ENCODE measurements around the gene NAT9. TPM values are rescaled to one million over a fixed set of nuclear protein-coding genes. Genes with fewer than 3 reads are reported as not detected.

Gene NAT9
- total RNA-seq, 1 donor from 2014 or later, result 31.3 TPM

DNA sequence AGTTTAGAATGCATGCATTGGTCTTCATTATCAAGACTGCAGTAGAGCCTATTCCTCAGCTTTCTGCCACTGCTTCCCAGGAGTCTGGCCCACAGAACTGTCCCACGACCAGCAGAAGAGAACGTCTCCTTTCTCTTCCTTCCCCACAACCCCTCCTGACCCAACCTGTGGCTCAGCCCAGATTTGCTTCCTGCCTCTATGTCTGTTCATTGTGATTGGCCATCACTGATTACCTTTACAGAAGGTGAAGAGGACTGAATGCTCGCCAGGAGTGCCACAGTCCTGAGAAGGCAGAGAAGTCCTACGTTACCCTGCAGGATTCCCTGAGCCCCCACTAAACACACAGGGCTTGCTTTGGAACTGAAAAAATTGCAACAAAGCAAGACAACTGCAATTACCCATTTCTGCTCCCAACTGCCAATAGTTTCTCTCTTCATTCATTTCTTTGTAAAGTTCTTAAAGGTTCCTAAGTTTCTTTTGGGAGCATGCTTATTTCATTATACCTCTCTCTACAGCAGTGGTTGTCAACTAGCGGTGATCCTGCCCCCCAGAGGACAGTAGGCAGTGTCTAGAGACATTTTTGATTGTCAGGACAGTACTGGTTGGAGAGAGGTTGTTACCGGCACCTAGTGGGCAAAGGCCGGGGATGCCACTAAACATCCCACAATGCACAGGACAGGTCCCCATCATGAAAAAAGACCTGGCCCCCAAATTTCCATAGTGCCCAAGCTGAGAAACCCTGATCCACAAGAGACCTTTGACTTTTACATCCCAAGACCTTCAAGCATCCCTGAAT is 4.5 kb upstream of the NAT9 start:
- no peak for DNase-seq (ENCODE audit: low read depth, low spot score)

DNA sequence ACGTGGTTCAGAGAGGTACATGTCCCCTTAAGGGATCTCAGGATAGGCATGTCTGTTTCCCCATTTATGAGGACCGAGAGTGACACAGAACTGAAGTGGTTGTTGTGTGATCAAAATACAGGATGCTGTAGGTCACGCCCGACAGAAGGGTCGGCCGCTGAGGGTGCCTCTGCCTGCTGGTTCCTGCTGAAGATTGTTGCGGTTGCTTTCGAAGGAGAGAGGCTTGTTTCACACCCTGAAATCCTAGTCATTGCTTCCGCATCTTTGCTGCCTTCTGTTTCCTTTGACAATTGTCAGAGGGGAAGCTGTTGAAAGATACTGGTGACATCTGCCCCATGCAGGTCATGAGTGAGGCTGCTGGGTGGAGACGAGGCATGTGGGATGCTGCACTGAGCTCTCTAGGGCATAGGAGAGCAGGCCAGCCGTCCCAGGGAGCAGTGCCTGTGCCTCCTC is 3.8 kb upstream of the NAT9 start:
- DNase-seq (ENCODE audit: low read depth, low spot score), result no peak

DNA sequence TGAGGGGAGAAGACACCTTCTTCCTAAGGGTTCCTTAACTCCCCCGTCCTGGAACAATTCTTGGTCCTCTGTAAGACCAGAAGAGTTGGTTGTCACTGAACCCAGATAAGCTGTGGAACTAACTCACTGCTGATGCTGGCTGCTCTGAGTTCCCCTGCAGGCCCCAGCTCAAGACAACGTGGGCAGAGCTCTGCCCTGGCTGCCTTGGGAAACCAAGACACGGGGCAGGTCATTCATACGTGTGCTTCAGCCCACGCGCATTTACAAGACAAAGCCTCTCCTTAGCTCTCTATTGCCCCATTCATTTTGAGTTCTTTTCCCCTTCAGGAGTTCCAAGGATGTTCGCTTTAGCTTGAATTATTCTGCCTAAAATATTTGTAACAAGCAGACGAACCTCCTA is 3.4 kb upstream of the NAT9 start:
- no peak for DNase-seq (ENCODE audit: low read depth, low spot score)

DNA sequence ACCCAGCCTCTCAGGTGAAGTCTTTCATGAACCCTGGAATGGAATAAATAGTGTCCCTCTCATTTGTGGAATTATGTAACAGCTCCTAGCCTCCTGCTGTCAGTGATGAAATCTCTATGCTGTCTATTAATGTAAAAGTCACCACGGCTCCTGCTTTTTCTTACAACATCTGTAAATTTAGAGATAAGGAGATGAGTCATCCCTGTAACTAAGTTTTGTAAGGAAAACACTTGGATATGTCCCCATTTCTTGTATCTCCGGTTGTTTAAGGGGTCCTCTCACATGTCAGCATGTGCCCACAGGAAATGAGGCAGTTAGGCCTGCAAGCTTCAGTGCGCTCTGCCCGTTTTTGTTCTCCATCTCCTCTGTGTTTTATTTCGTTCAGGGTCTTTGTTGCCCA is 2.8 kb upstream of the NAT9 start:
- no peak for DNase-seq (ENCODE audit: low read depth, low spot score)

DNA sequence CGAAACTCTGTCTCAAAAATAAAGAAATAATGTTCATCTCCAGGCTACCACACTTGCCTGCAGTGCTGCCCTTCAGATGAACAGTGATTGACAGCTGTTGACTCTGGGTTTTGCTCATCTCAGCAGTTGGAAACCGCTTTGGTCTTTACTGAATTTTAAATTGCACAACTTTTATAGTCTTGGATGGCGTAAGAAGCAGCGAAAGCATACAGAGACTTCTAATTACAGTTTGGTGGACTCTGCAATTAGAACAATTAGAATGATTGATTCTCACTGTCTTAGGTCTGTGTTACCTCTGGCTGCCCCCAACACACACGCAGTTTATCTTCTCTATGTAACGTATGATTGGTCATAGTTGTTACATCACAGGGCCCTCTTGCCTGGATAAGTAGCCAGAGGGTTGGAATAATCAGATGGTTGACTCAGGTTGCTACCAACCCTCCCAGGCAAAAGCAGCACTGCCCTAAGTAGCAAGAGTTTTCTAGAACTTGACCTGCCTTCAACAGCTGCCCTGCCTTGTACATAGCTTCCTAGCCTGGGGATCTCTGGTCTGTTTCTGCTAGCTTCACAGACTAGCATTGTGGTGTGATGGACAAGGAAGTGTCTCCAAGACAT is 1.9 kb upstream of the NAT9 start:
- no peak for DNase-seq (ENCODE audit: low read depth, low spot score)

DNA sequence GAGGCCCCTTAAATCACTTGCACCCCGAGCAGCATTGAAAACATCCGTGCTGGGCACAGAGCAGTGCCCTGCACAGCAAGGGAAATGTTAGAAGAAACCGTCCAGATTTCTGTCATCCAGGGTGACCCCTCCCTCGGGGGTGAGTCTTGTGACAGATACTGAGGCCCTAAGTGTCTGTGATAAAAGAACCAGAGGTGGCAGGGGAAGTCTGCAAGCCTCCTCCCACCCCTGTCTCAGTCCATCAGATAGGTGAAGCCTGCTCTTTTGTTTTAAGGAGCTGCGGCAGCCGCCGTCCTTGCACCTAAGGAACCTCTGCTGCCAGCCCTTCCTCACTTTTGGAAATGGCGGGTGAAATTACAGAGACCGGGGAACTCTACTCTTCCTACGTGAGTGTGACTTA is 845 bp upstream of the NAT9 start:
- DNase-seq (ENCODE audit: low read depth, low spot score), result no peak

DNA sequence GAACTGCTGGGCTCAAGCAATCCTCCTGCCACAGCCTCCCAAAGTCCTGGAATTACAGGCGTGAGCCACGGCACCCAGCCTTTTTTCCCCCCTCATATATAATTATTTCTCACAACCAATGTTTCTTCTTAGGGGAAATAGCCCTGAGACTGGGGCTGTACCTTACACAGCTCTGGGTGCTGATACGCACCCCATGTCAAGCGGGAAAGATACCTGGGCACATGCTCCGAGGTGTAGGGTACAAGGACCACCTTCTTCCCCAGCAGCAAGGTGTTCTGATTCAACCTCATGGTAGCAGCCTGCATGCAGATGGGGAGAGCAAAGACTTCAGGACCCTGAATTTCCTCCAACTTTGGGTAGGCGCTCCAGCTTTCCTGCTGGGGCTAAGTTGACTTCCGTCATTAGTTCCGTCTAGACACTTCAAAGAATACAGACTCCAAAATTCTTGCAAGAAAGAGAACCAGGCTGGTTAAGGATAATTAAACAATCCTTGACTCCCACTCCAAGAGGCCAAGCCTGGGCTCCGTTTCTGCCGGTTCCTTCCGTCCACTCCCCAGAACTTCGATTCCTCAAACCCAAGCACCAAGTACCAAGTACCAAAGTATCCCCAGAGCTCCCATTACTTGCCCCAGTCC is 619 bp downstream of the NAT9 start:
- no peak for DNase-seq (ENCODE audit: low read depth, low spot score)

DNA sequence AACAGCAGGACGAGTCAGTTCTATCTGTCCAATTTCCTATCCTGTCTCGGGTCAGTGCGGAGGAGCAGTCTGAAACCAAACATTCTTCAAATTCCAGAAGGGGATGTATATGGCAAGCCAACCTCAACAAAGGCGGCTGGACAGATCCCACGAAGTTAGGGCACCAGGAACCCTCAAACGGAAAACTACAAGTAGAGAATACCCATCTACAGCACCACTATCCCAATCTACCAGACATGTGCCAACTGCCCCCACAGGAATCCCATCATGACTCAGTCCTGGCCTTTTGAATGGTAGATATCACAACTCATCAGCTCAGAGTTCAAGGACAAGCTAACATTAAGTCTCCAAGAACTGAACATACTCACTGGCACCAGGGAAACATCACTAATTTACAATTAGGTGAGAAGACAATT is 2.3 kb downstream of the NAT9 start:
- DNase-seq (ENCODE audit: low read depth, low spot score), result no peak

DNA sequence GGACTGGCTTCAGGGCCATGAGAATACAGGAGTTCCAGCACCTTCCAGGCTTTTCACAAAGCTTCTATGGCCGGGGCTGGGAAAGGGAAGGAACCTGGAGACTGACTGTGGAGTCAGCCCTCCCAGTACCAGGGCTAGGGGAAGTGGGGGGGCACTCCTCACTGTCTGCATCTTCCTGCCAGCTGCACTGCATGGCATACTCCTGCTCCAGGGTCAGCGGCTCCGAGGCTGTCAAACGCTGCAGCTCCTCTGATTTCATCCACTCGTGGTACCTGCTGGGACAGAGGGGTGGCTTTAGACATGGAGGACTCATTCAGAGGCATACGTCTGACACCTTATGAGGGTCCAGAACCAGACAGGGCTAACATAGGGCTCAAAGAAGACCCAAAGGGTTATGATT is 2.7 kb downstream of the NAT9 start:
- no peak for DNase-seq (ENCODE audit: low read depth, low spot score)

DNA sequence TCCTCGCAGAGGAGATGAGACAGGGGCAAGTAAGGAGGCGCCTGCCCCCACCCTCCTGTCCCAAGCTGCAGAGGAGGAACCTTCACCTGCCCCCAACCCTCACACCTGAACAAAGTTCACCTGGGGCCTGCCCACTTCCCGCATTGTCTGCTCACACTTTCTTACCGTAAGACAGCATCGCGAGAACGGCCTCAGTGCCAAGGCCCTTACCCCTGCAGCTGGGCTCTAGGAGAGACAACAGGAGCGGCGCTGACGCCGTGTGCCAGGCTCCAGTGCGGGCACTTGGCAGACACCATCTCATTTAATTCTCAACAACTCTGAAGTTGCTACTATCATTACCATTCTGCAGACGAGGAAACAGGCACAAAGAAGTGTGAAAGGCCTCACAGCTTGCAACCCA is 4.1 kb downstream of the NAT9 start:
- no peak for DNase-seq (ENCODE audit: low read depth, low spot score)

DNA sequence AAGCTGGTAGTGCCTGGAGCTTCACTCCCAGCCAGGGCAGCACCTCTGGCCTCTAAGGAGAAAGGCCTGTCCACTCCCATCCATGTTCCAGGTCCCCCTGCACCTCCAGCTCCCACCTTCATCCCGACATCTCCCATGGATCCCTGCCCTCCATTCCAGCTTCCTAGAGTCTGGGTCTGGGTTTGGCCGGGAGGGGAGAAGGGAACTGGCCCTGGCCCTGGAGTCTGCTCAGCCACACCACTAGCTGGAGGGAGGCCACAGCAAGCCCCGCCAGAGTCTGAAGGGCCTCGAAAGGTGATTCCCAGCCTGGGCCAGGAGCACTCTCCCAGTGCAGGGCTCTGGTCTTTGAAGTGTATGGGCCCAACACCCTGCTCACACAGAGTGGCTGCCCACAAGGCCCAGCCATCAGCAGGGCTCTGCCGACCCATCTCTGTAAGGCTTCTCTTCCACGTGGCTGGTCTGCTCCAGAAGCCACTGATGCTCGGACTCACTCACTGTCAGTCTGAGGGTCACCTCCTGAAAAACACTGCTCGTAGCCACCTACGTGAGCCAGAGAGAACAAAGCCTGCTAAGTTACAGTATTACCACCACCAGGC is 4.7 kb downstream of the NAT9 start:
- no peak for DNase-seq (ENCODE audit: low read depth, low spot score)

DNA sequence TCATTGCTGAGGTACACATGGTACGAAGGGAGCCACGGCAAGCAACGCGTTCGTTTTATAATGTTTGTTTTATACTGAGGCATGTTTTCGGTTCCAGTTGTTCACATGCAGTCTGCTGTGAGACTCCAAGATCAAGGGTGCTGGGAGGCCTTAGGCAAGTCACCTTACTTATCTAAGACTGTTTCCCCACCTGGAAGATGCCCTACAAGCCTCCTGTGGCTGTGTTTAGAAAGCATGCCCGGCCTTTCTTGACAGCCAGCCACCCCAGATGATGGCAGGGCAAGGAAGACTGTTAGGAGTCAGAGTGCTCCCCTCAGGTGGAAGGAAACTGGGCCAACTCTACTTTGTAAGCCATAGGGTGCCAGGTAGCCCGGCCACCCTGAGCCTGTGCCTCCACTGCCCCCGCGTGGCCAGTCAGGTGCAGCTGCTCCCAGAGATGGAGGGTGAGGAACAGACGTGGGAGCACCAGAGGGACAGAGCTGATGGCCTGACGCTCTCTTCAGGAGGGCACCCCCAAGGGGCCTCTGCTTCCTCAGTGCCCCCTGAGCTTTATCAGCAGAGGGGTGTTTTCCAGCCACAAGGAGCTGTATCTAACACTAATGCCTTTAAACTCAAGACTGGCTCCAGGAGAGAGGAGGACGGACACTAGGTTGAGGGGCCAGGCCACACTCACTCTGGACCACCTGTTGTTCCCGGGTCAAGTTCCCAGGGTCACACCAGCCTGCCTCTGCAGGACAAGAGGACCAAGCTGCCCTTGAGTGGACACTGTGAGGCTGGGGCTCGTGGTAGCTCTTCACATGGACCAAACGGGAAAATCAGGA is 5.4 kb downstream of the NAT9 start:
- DNase-seq (ENCODE audit: low read depth, low spot score), result no peak

DNA sequence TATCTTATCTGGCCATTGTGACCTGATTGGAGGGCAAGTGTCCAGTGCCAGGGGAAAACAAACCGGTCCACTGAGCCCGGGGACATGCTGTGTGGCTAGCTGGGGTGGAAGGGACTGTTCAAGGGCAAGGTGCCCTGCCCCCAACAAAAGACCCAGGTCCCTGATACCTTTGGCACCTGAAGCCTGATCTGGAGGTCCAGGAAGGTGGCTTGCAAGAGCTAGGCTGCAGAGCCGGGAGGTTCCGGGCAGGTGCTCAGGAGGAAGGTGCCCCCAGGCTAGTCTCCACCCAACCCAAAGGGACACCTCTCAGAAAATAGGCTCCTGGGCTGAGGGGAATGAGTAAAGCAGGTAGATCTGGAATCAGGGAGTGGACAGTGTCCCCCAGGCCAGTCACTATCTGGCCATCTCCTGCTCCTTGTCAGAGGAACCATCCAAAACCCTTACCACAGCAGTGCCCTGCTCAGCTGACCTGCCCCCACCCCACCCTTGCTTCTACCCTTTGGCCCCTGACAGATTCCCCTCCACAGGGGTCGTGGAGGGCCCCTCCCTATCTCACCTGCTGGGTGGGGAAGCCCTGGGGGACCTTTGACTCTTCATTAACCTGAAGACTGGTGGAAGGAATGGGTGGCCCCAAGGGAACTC is 6.2 kb downstream of the NAT9 start:
- no peak for DNase-seq (ENCODE audit: low read depth, low spot score)

DNA sequence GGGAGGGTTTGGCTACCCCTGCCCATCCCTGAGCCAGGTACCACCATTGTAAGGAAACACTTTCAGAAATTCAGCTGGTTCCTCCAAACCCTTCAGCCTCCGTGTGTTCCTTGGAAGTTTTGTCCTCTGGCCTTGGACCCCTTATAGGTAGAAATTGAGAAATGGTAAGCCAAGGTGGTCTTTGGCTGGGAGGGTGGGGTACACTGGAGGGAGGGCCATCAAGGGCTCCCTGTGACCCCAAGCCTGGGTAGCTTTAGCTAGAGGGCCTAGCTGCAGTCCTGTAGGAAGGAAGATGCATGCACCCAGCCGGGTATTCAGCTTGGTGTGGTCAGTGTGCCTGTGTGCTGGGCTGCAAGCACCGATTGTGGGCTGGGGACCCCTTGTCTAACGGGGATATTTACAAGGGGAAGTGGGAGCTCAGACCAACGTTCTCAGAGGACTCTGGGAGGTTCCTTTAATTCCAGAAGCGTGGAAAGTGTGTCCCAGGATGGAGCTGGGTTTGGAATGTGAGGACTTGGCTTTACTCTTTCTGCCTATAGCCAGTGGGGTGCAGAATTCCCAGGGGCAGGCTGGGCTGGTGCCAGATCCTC is 6.8 kb downstream of the NAT9 start:
- DNase-seq (ENCODE audit: low read depth, low spot score), result no peak

DNA sequence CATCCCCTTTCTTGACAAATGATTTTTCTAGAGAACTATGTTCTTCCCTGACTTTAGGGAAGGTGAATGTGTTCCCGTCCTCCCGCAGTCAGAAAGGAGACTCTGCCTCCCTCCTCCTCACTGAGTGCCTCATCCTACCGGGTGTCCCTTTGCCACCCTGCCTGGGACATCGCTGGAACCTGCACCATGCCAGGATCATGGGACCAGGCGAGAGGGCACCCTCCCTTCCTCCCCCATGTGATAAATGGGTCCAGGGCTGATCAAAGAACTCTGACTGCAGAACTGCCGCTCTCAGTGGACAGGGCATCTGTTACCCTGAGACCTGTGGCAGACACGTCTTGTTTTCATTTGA is 7.4 kb downstream of the NAT9 start:
- no peak for DNase-seq (ENCODE audit: low read depth, low spot score)

DNA sequence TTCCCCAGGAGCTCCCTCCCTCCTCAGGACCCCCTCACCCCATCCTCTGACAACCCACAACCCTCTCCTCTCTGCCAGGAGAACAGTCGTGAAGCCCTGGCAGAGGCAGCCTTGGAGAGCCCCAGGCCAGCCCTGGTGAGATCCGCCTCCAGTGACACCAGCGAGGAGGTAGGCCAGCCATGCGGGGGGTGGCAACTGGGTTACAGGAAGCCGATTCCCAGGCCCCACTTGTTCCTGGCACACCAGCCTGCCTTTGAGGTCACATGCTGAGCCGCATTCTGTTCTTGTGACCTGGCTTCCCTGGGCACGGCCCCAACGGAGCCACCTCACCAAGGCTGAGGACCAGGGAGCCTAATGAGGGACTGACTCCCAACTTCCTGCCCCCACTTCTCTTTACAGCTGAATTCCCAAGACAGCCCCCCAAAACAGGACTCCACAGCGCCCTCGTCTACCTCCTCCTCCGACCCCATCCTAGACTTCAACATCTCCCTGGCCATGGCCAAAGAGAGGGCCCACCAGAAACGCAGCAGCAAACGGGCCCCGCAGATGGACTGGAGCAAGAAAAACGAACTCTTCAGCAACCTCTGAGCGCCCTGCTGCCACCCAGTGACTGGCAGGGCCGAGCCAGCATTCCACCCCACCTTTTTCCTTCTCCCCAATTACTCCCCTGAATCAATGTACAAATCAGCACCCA is 7.9 kb downstream of the NAT9 start:
- DNase-seq (ENCODE audit: low read depth, low spot score), result no peak

DNA sequence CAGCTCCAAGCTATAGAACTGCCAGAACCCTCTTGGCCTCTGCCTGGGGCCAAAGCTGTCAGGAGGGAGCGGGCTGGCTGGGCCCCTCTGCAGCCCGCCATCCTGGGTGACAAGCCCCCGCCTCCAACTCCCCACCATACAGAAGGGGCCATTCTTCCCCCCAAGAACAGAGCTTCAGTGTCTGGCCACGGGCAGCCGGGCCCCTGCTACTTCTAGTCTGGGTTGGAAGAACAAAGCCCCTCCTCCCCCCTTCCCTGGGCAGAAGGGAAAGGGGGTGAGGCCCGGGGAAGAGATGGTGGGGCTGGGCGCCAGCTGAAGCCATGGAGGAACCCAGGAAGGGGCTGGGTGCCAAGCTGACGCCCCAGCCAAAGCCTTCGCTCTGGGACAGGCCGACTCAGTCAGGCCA is 9.0 kb downstream of the NAT9 start:
- DNase-seq (ENCODE audit: low read depth, low spot score), result no peak

DNA sequence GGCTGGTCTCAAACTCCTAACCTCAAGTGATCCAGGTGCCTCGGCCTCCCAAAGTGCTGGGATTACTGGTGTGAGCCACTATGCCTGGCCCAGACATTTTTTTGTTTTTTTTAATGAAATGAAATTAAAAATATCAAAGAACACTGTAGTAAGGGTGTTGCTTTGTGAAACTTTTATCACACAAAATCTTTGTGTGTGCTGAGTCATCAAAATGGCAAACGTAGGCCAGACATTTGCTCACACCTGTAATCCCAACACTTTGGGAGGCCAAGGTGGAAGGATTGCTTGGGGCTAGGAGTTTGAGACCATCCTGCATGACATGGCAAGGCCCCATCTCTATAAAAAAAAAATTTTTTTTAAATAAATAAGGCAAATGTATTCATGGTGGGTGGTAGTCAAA is 9.7 kb downstream of the NAT9 start:
- no peak for DNase-seq (ENCODE audit: low read depth, low spot score)

DNA sequence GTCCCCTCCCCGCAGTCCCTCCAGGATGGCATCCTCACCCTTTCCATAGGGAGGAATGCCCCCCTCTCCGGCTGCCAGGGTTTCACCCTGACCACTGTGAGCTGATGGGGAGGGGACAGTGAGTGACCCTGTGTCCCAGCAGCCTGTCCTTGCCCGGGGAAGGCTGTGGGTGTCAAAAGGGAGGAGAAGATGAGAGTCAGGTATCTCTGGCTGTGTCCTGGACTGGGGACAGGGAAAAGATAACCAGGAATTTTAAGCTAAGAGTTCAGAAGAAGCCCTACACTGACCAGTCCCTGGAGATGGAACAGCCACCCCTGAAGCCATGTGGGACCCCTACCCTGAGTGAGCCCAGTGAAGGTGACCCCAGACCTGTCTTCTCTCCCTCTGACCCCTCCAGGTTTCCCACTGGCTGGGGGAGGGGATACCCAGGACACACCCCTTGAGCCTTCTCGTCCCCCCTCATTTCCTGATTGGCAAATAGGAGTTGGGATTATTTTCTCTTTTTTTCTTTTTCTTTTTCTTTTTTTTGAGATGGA is 11.3 kb downstream of the NAT9 start:
- DNase-seq (ENCODE audit: low read depth, low spot score), result no peak
